GM12878 (cell line): Measurements from ENCODE around the gene FAM24B.

Experiments
- CHD2 ChIP-seq: IDR thresholded peaks from 2 replicates; pipeline ENCODE4 v1.6.1; 2011; ENCODE audit warnings: low read depth, low read length, improper control_type of control experiment, borderline replicate concordance
- CTCF ChIP-seq, 3 experiments: IDR thresholded peaks in 2 of 3; conservative IDR thresholded peaks in 1 of 3; 2 replicates each; pipeline ENCODE4 v1.5.1; 2011; ENCODE audit warnings: low read depth in 3 of 3, low read length in 3 of 3, mild to moderate bottlenecking in 3 of 3, control low read depth in 2 of 3, moderate library complexity in 2 of 3, inconsistent platforms in 1 of 3, mixed read lengths in 1 of 3; ENCODE audit not compliant: control insufficient read depth in 2 of 3, insufficient read depth in 1 of 3; ENCODE audit errors: extremely low read depth in 1 of 3
- ESRRA ChIP-seq: IDR thresholded peaks from 2 replicates; pipeline ENCODE4 v1.6.1; 2012; ENCODE audit warnings: mild to moderate bottlenecking, low read length, improper control_type of control experiment
- POU2F2 ChIP-seq: IDR thresholded peaks from 3 replicates; pipeline ENCODE4 v1.6.1; 2011; ENCODE audit warnings: low read depth, mild to moderate bottlenecking, low read length, borderline replicate concordance
- TCF7 ChIP-seq: IDR thresholded peaks from 2 replicates; pipeline ENCODE4 v1.6.1; 2014; ENCODE audit warnings: antibody characterized with exemption, borderline replicate concordance

DNA sequence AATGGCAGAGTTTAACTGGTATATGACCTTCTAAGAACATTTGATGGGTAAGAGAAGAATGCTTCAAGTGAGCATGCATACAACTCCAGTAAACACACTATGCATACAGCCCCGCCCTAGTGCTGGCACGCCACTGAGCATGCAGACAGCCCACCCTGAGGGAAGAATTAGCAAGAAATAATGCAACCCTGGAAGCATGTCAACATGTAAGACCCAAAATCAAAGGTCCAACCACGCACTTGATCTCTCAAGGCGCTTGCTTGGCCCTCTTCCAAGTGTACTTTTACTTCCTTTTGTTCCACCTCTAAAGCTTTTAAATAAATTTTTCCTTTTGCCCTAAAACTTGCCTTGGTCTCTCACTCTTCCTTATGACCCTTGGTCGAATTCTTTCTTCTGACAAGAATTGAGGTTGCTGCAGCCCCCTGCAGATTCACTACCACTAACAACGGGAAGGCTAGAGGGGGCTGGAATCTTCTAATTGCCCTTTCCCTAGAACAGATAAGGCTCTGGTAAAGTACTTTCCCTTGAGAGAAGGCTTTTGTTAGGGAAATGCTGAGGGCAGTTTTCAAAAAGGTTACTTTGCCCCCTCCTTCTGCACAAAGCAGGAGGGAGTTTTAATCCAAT lies 3.4 kb downstream of the FAM24B start:
- no peak for TF ChIP-seq CHD2
- no peak for TF ChIP-seq ESRRA
- TF ChIP-seq POU2F2 = no peak
- no peak for TF ChIP-seq CTCF (IDR thresholded peaks at IDR 0.05 in 2 of 3, conservative IDR thresholded peaks at IDR 0.05 in 1 of 3; ENCODE audit: control insufficient read depth in 2 of 3, extremely low read depth in 1 of 3, insufficient read depth in 1 of 3, low read depth in 3 of 3, low read length in 3 of 3)
- TF ChIP-seq TCF7 = no peak
